Fibroblast of skin of abdomen (primary cell): ENCODE results near the gene SLC16A3.

Source experiments
- DNase-seq: peaks from one replicate; pipeline ENCODE4 v3.0.0-alpha.2; 2013

The SLC16A3 gene

DNA sequence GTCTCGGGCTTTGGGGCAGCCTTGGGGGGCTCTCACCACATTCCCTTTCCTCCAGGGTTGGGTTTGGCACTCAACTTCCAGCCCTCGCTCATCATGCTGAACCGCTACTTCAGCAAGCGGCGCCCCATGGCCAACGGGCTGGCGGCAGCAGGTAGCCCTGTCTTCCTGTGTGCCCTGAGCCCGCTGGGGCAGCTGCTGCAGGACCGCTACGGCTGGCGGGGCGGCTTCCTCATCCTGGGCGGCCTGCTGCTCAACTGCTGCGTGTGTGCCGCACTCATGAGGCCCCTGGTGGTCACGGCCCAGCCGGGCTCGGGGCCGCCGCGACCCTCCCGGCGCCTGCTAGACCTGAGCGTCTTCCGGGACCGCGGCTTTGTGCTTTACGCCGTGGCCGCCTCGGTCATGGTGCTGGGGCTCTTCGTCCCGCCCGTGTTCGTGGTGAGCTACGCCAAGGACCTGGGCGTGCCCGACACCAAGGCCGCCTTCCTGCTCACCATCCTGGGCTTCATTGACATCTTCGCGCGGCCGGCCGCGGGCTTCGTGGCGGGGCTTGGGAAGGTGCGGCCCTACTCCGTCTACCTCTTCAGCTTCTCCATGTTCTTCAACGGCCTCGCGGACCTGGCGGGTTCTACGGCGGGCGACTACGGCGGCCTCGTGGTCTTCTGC is 8.4 kb downstream of the SLC16A3 start:
- no peak for DNase-seq

DNA sequence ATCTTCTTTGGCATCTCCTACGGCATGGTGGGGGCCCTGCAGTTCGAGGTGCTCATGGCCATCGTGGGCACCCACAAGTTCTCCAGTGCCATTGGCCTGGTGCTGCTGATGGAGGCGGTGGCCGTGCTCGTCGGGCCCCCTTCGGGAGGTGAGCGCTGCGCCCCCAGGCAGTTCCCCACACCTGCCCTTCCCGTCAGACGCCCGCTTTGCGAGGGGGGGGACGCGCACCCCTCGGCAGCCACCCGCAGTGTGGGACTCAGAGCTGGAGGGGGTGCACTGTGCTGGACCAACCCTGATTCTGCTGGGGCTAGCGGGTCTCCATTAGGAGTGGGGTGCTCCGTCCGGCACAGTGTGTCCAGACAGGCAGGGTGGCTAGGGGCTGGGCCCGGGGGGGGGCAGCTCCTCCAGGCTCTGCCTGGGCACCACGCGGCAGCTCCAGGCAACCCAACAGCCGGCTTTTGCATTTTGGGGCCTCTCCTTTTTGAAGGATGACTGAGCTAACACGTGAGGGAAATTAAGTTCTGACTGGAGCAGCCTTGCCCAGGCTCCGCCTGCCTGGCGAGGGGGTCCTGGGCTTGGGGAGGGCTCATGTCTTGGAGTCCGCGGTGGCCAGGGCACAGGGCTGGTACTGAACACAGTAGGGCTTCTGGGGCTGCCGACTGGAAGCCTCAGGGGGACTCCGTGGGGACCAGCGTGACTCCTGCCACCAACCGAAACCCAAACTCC is 9.1 kb downstream of the SLC16A3 start:
- DNase-seq, result no peak

DNA sequence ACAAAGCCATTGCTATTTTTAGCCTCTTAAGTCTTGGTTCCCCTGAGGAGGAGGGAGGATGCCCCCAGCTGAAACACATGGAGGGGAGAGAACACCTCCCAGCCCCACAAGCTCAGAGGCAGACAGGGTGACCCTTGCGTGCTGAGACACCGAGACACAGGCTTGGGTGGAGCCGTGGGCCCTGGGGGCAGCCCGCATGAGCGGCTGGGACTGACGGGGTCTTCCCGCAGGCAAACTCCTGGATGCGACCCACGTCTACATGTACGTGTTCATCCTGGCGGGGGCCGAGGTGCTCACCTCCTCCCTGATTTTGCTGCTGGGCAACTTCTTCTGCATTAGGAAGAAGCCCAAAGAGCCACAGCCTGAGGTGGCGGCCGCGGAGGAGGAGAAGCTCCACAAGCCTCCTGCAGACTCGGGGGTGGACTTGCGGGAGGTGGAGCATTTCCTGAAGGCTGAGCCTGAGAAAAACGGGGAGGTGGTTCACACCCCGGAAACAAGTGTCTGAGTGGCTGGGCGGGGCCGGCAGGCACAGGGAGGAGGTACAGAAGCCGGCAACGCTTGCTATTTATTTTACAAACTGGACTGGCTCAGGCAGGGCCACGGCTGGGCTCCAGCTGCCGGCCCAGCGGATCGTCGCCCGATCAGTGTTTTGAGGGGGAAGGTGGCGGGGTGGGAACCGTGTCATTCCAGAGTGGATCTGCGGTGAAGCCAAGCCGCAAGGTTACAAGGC is 9.8 kb downstream of the SLC16A3 start:
- peak; percentile 78 for DNase-seq

DNA sequence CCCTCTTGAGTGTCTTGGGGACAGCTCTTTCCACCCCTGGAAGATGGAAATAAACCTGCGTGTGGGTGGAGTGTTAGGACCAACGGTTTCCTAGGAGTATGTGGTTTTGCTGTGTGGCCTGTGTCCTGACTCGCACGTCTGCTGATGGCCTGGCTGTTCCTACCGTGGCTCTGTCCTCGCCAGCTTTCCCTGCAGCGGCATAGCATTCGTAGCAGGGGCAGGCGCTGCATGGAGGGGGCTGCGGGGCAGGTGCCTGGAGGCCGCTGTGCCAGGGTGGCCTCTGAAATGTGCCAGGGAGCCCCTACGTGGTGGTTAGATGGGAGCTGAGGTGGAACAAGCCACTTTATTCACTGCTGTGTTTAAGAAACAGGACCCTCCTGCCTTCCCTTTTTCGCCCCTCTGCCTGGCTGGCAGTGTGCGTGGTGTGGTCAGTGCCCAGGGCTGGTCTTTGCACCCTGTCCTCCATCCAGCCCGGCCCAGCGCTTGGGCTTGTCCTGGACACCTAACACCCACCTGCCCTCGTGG is 10.6 kb downstream of the SLC16A3 start:
- no peak for DNase-seq

DNA sequence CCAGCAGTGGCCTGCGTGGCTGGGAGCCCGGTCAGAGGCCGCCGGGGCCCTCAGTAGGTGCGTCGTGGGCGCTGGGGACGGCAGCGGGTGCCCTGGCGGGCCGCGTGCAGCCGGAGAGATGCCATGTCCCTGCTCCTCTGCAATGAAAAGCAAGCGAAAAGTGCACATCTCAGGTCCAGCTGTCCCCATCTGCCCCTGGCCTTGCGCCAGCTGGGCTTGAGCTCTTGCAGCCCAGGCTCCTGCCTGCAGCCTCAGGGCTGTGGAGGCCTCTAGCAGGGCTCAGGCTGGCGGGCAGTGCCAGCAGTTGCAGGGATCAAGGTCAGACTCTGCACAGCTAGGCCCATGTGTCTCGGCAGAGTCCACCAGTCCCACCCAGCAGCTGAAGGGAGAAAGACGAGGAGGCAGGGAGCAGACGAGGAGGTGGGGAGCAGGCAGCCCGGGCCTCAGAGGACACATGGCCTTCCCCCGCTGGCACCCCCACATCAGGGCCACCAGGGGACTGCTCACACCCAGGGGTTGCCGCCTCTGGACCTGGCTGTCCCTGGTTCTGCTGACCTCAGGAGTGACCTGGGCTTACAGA is 11.2 kb downstream of the SLC16A3 start:
- DNase-seq, result no peak

GRCh38 chr17:82240506-82241182 is 11.8 kb downstream of the SLC16A3 start:
- no peak for DNase-seq

GRCh38 chr17:82241183-82241925 is 12.5 kb downstream of the SLC16A3 start:
- DNase-seq, result peak; percentile 58

DNA sequence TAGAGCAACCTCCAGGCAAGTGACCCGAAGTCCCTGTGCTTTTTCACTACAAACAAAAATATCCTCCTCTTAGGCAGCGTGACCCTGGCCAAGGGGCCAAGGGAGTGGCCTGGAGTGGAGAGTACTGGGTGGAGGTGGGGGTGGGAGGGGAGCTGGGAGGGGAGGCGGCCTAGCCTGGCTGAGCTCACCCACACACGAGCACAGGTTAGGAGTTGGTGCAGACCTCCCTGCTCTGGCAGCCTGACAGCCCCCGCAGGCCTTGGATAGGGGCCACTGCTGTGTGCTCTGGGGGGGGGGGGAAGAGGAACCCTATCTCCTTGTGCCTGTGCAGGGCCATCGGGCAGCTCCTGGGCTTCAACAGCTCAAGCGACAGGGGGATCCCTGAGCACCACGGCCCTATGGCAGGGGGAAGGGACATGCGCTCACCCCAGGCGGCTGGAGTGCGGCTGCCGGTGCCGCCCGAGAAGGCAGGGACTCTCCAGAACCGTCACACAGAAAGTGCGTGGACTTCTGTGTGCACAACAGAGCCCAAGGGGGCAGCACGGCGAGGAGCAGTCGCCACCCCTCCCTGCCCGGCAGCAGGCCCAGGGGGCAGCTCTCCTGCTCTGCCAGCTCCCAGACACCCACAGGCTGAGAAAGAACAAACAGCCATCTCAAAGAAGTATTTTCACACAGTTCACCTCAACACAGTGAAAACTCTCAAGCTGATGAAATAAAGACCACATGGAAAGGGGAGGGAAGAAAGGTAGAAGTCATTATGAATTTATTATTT is 13.3 kb downstream of the SLC16A3 start:
- DNase-seq, result no peak

GRCh38 chr17:82242698-82242976 is 13.8 kb downstream of the SLC16A3 start:
- DNase-seq, result no peak

DNA sequence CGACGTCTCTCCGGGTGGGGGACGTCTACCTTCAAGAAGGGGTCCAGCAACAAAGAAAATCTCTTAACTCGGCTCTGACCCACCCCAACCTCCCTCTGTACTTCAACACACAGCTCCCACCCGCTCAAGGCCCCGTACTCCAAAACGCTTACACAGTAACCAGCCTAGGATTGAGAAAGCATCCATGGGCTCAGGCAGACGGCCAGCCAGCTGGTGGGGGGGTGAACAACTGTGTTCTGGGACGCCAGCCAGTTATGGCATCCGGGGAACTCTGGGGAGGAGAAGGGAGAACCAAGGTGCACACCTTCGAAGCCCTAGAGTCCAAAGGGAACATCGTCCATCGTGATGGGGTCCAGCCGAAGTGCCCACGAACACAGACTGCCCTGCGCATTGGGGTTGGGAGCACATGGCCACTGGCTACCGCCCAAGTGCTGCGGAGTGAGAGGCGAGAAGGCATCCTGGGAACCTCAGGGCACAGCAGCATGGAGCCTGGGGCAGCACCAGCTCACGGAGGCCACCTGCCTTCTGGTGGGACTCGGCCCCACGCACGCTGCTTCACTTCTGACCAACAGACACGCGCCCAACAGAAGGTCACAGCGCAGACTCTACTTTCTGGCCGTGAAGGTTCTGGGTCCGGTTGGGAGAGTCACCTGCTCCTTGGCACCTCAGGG is 14.3 kb downstream of the SLC16A3 start:
- DNase-seq, result peak; percentile 83

DNA sequence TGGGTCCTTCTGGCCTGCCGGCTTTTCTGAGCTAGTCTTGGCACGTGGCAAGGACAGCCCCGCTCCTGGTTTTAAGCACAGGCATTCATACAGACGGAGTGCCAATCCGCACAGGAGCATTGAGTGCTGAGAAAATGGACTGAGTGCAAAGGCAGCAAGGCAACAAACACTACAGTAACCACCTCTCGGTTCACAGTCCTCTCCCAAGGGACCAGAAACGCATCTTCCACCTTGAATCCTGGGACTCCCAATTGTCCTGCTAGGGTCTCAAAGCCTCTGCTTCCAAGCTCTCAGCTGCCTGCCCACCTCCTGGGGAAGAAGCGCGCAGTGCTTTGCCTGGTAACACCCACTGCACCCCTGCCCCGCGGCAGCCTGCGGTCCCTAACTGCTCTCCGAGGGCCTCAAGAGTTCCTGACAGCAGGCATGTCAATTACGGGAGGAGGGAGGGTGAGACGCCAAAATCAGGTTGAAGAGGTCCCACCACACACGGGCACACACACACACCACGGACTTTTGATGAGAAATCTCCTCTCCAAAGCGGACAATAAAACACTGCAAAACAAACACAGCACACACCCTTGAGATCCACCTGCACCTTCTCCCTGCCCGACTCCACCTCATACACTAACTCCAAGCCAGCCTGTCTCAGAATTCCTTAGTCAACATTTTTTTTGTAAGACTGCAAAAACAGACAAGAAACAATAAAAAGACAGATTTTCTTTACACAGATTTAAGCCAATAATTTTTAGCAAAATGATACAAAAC is 15.0 kb downstream of the SLC16A3 start:
- DNase-seq, result no peak

- no peak for DNase-seq
These were observed 15.7 kb downstream of the SLC16A3 start for GRCh38 chr17:82244413-82245133.

DNA sequence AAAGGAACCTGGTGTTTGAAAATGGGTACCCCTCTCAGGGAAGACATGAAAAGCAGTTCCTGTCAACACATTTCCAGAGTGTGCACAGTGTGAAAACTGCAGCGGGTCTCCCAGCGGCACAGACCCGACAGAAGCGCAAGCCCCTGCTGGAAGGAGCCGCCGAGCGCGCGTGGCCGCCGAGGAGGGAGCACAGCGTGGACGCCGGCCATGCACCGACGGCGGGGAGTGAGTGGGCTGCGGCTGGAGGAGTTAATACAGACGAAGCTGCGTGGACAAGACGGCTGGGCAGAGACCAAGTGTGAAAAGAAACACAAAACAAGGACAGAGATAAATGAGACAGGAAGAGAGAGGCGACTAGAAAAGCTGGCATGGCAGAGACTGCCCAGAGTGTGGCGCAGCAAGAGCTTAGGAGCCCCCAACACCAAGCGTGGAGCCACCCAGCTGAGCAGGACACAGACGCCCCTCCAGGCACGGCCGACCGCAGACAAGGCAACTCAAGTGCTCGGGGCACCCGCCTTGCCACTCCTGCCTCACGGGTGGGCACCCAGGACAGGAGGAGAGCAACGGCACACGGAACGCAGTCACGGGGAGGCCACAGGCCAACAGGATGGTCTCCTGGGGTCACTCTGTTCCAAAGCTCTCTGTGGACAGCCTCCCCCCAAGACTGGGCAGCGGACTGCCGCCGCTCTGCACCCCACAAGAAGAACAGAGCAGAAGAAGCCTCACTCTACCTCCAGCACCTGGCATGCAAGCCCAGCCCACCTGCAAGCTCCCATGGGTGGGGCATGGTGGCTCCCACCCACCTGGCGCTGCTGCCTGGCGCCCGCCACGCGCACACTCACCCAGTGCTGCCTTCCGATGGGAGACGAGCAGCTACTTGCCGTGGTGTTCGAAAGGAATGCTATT is 16.5 kb downstream of the SLC16A3 start:
- DNase-seq, result no peak

- no peak for DNase-seq
These were observed 17.2 kb downstream of the SLC16A3 start for GRCh38 chr17:82246040-82246364.

- DNase-seq, result no peak
These were observed 17.7 kb downstream of the SLC16A3 start for GRCh38 chr17:82246365-82247181.

GRCh38 chr17:82247182-82247823 is 18.5 kb downstream of the SLC16A3 start:
- DNase-seq, result no peak
